ENCODE data around the gene APLNR. TPM values are rescaled to one million over a fixed set of nuclear protein-coding genes. Genes with fewer than 3 reads are reported as not detected.

APLNR gene
- total RNA-seq, 1 experiment from 2014 or later, result not detected

DNA sequence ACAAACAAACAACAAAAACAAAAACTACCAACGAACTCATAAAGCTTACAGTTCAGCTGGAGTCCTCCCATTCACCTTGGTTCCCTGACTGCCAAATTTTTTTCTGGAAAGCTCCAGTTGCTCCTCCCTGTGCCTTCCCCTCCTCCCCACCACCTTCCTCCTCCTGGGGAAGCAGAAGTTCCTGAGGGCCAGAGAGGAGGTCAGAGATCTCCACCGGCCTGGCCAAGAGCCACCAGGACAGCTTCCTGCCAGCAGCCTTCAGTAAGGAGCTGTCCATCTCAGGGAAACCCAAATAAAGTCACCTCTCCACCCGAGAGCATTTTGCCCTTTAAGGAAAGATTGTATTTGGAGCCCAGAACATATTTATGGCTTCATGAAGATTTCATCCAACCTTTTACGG lies 20.0 kb downstream of the APLNR start:
- no peaks in the 10 kb centered on the region for H3K36me3 Mint-ChIP-seq (ENCODE audit: insufficient read depth, unreplicated experiment)

DNA sequence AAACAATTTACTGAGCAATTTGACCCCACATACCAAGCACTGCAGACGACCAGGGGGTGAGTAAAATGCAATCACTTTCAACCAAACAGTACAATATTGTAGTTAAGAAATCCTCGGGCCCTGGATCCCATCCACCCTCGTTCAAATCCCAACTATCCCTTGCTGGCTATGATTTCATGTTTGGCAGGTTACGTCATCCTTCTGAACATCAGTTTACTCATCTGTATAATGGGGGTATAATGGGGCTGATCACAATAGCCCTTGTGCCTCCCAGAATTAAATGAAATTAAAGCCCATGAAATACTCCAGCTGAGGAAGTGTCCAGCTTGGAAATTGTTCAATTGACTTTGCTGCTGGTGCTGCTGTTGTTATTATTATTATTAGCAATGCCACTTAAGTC lies 20.6 kb downstream of the APLNR start:
- POLR2A ChIA-PET, result no interaction called here
- no peak for TF ChIP-seq CTCF (IDR thresholded peaks at IDR 0.05; ENCODE audit: unreplicated experiment)
- Mint-ChIP-seq H3K4me1 (ENCODE audit: insufficient read depth, unreplicated experiment) (no peaks in the 10 kb centered on the region), H3K27me3 (ENCODE audit: insufficient read depth, unreplicated experiment) (no peaks in the 10 kb centered on the region), H3K36me3 (ENCODE audit: insufficient read depth, unreplicated experiment) (no peaks in the 10 kb centered on the region), H3K9me3 (ENCODE audit: unreplicated experiment) (no peaks in the 10 kb centered on the region), H3K27ac (ENCODE audit: low read depth, unreplicated experiment) (no peak overlapping the region), H3K4me3 (ENCODE audit: unreplicated experiment) (no peak overlapping the region)
- DNase-seq (ENCODE audit: unreplicated experiment), result no peak
- intact Hi-C loops (cut with micrococcal nuclease), result no loop called here
- no TSS peak for BruUV-seq (replicated peaks)
- CTCF ChIA-PET, result interaction anchor here (0.7 to 1.3 kb wide), 2 partner anchors 32 to 234 kb away, joined by 3 to 5 read pairs; no protein-coding TSS in a partner anchor

More for the DNA sequence above, 20.0 kb downstream of the APLNR start:
- TF ChIP-seq CTCF (IDR thresholded peaks at IDR 0.05; ENCODE audit: unreplicated experiment), result no peak
- no TSS peak for BruUV-seq (replicated peaks)
- intact Hi-C loops (cut with micrococcal nuclease), result no loop called here
- CTCF ChIA-PET, result interaction anchor here (0.7 to 1.3 kb wide), 2 partner anchors 32 to 235 kb away, joined by 3 to 5 read pairs; no protein-coding TSS in a partner anchor
- Mint-ChIP-seq H3K4me1 (ENCODE audit: insufficient read depth, unreplicated experiment) (no peaks in the 10 kb centered on the region), H3K27ac (ENCODE audit: low read depth, unreplicated experiment) (no peak overlapping the region), H3K4me3 (ENCODE audit: unreplicated experiment) (no peak overlapping the region), H3K9me3 (ENCODE audit: unreplicated experiment) (no peaks in the 10 kb centered on the region), H3K27me3 (ENCODE audit: insufficient read depth, unreplicated experiment) (no peaks in the 10 kb centered on the region)
- POLR2A ChIA-PET, result no interaction called here
- DNase-seq (ENCODE audit: unreplicated experiment), result no peak

DNA sequence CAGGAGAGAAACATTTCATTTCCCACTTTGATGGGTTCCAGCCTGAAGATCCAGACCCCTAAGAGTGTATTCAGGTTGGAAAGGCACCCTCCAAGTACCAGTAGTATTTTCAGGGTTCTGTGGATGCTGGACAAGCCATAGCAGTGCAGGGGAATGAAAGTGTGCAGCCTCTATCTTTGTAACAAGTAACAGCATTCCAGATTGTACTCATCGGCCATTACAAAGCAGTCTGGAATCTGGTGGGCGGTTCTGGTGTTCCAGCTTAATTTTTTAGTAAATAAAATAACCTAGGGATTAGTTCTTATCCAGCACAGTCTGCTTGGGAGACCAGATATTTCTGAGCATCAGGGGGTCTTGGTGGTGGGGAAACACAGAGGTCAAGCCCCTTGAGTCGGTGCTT lies 22.6 kb downstream of the APLNR start:
- H3K4me1 Mint-ChIP-seq (ENCODE audit: insufficient read depth, unreplicated experiment), result no peaks in the 10 kb centered on the region
- no peak overlapping the region for H3K4me3 Mint-ChIP-seq (ENCODE audit: unreplicated experiment)

DNA sequence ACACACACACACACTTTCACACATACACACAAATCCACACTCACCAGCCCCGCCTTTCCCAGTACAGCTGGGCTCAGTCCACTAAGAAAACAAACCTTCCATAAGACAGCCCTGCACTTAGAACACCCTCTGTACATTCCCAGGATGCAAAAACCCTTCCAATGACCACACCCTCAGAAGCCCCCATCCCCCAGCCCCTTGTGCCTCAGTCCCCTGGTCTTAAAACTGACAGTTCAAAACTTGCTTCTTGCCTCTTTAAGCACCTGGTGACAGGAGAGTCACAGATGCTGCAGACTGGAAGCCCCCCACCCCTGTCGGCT lies 23.0 kb downstream of the APLNR start:
- no peaks in the 10 kb centered on the region for H3K36me3 Mint-ChIP-seq (ENCODE audit: insufficient read depth, unreplicated experiment)
- TF ChIP-seq CTCF (IDR thresholded peaks at IDR 0.05; ENCODE audit: unreplicated experiment), result no peak
- BruUV-seq (replicated peaks), result no TSS peak
- intact Hi-C loops (cut with micrococcal nuclease), result no loop called here
- H3K9me3 Mint-ChIP-seq (ENCODE audit: unreplicated experiment), result no peaks in the 10 kb centered on the region
- H3K27me3 Mint-ChIP-seq (ENCODE audit: insufficient read depth, unreplicated experiment), result no peaks in the 10 kb centered on the region
- H3K4me3 Mint-ChIP-seq (ENCODE audit: unreplicated experiment), result no peak overlapping the region
- POLR2A ChIA-PET, result interaction anchor here (0.7 kb wide), 1 partner anchor 103 kb away, joined by 3 read pairs; no protein-coding TSS in a partner anchor
- CTCF ChIA-PET, result interaction anchor here (1.2 kb wide), 1 partner anchor 35 kb away, joined by 12 read pairs; no protein-coding TSS in a partner anchor
- no peak for DNase-seq (ENCODE audit: unreplicated experiment)
- no peaks in the 10 kb centered on the region for H3K4me1 Mint-ChIP-seq (ENCODE audit: insufficient read depth, unreplicated experiment)
- no peak overlapping the region for H3K27ac Mint-ChIP-seq (ENCODE audit: low read depth, unreplicated experiment)

More for the DNA sequence above, 22.6 kb downstream of the APLNR start:
- H3K27ac Mint-ChIP-seq (ENCODE audit: low read depth, unreplicated experiment), result no peak overlapping the region
- H3K27me3 Mint-ChIP-seq (ENCODE audit: insufficient read depth, unreplicated experiment), result no peaks in the 10 kb centered on the region
- ChIA-PET CTCF (no interaction called here), POLR2A (interaction anchor here (0.7 kb wide), 1 partner anchor 104 kb away, joined by 3 read pairs; no protein-coding TSS in a partner anchor)
- H3K36me3 Mint-ChIP-seq (ENCODE audit: insufficient read depth, unreplicated experiment), result no peaks in the 10 kb centered on the region
- no peak for TF ChIP-seq CTCF (IDR thresholded peaks at IDR 0.05; ENCODE audit: unreplicated experiment)
- H3K9me3 Mint-ChIP-seq (ENCODE audit: unreplicated experiment), result no peaks in the 10 kb centered on the region
- DNase-seq (ENCODE audit: unreplicated experiment), result no peak
- BruUV-seq (replicated peaks), result no TSS peak
- intact Hi-C loops (cut with micrococcal nuclease), result no loop called here
